GM21390 (cell line): ENCODE results near the gene JPH4.
"Not testable (repeated sequence)": the region's sequence is repeated elsewhere in the genome, so short reads cannot be mapped to it uniquely, and the experiment has no call there.

Experiments used
- ATAC-seq: cut with Tn5 transposase; IDR thresholded peaks from one replicate; pipeline ENCODE4 v1.9.1; 2021; ENCODE audit not compliant: unreplicated experiment

JPH4 gene

DNA sequence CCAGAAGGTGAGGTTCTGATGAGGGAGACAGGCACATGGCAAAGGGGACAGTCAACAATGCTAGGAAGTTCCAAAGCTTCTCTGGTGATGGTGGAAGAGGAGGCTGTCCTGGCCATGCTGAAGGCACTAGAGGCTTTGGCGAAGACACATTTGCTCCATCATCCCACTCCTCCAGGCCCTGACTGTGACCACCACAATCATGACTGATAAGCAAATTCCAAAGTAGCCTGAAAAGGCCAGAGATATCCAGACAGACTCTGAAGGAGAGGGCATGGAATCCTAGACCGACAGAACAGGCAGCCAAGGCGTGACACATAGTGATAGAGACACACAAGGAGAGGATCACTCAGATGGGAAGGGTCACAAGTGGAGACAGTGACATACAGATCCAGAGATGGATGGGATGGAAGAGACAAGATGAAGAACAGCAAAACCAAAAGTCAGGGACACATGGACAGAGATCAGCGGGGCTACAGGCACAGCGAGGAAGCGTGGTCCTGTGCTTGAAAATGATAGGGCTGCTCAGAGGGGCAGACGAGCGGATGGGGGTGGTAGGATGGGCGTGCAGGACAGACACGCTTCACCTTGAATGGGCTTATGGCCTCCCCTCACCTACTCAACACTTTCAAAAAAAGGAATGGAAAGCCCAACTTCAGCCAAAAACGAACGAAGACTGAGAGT, 28.3 kb downstream of the JPH4 start:
- ATAC-seq = no peak

DNA sequence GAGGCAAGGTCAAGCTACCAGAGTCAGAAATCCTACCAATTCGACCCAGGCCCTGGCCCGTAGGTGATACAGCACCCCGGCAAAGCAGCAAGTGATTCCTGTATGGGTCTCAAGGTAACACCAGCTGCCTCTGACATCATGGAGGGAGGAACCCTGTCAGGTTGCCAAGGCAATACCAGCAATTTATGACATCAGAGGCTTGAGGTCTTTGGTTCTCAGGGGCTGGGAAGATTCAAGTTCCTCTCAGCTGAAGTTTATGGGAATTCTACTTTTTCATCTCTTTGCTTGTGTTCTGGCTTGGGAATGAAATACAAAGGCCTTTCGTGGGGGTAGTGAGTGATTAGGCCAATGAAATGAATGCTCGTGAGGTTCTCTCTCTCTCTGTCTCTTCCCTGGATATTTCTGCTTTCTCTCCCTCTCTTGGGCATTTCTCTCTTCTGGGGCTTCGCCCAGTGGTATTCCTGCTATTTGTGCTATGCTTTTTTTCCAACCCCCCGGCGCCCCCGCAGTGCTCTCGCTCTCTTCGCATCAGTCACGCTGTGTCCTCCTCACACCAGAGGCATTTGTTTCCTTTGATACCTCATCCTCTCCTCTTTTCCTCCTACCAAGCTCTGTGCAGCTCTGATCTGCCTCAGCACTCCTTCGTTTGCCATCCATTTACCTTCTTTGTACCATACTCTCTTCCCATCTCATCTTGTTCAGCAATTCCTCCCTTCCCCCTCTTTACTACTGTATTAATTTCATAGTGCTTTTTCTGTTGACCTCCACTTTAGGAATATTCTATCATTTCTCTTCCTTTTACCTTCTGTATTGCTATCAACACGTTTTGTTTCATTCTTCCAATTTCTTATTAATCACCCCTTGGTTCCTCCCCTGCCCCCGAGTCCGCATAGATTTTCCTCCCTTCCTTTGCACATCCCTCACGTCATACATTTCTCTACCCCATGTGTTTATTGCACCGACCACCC, 30.0 kb downstream of the JPH4 start:
- no peak for ATAC-seq

DNA sequence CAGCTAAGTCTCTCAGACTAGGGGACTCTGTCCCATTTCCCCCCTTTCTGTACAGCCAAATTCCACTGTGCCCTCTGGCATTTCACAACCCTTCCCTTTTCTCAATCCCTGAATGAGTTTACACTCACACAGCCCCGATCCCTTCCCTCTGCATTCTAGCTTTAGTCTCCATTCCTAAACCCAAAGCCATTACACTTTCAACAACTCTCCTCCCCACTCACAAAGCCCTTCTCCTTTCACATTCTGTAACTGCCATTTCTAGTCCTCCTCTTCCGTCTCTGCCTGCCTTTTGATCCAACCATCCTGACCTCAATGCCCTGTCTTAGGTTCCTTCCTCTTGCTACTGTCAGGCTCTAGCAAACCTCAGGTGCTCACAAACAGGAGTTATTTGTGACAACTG, 30.7 kb downstream of the JPH4 start:
- ATAC-seq = no peak

DNA sequence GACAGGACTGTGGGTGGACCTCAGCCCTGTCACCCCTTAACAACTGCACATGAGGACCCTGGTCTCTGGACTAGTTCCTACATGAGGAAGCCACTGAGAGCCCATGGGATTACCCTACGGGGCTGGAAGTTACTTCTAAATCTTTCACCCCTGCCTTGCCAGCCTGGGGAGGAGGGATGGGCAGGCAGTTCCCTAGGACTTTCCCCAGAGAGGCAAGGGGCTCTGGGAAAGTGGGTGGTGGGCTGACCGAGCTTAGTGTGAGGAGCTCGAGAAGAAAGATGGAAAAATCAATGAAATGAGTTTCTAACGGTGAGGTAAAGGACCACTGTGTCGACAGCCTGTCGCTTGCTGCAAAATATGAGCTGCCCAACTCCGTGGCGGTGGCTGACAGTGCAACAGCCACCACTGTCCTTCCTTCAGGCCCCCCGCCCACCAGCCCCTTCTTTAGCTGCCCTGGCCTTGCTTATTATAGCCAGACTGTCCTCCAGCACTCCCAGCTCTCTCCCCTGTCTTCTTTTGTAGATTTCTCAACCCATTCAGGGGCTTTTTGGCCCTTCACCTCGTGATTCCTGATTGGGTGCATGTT, 32.0 kb downstream of the JPH4 start:
- ATAC-seq = no peak

DNA sequence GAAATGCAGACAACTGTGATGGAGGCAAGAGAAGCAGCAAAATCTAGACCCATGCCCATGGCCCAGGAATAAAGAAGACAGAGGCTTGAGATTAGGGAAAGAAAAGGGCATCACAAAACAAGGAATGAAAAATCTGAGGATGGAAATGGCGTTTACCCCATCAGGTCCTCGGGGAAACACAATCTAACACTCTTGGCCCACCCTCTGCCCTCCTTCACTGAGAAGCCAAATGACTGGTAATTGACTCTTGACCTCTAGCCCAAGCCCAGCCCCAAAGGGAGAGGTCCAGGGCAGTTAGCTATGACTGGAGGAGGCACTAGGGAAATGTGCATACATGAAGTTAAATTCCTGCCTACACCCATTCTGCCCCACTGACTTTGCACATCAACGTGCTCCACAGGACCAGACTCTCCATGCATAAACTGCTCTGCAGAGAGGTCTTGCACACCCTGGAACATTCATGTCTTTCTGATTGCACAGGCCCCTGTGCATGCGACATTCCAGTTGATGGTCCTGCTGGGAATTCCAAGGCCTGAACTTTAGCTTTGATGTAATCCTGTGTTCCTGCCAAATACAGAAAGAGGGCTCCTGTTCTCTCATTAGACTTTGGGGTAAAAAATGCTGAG, 32.7 kb downstream of the JPH4 start:
- no peak for ATAC-seq

DNA sequence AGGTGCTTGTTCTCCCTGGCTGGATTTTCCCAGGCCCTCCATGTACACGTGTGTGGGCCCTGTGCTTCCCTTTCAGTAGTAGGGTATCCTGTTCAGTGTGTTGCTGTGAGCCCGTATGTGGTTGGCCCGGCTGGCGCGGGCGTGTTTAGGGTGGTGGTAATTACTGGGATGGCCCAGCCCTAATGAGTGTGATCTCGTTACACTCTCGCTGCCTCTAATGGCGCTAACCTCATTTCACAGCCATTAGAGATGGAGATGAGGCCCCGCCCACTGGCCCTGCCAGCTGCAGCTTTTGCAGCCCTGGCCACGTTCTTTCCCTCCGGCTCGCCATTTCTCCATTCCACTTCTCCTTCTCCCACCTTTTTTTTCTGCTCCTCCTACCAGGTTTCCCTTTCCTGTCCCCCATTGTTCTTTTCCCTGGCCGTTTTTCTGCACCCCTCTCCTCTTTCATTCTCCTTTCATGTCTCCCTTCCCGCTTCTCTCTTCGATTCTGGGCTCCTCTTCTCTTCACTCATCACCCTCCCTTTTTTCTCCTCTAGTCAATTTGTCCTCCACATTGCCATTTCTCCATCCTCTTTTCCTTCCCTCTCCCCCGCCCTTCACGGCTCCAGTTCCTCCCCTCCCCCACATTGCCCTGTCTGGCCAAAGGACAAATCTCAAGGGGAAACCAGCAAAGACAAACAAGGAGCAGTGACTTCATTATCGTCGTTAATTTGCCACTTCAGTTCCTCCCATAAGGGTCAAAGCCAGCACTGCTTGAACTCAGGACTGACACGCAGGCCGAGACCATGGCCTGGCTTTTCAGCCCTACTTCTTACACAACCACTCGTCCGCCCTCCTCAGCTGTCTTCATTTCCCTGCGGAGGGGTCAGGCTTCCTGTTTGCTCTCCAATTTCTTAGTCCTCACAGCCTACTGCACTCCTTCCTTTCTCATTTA, 33.8 kb downstream of the JPH4 start:
- ATAC-seq = no peak

DNA sequence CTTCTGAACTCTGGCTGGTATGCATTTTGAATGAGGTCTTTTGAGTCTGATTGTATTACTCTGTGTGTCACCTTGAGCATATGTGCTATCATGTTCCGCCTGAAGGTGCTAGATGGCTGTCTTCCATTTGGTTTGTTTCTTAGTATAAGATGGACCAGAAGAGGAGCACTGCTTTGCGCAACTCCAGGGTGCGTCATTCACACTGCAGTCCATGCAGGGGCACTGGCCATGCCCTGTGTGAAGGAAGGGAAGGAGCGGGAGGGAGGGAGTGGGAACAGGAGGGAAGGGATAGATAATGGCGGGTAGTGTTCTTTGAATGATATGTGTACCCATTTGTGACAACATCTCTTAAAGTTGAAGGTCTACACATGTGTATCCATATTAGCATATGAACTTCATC, 35.2 kb downstream of the JPH4 start:
- ATAC-seq = no peak

DNA sequence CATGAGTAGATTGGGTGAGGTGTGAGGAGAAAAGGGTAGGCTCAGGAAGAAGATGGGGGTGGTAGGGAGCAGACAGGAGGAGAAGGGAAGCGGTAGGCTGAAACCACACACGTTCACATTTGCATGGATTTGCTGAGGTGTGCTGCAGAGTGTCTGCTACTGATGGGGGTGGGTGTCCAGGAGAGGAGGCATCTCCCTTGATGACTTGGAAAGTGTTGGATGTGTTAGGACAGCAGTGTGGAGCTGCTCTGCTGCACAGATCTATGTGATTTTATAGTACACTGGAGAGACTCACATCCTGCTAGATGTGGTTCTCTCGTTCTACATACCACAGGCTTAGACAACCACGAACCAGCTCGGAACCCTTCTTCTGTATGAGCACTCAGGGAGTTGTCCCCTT, 36.3 kb downstream of the JPH4 start:
- ATAC-seq = no peak

DNA sequence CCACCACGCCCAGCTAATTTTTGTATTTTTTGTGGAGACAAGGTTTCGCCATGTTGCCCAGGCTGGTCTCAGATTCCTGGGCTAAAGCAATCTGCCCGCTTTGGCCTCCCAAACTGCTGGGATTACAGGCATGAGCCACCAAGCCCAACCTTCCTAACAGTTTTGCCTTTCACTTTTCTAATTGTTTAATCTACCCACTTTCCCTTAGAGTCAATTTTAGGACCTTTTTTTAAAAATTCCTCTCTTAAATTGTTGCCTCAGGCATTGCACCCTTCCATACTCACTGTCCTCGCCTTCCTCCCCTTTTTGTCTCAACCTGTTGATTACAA, 38.5 kb downstream of the JPH4 start:
- no peak for ATAC-seq

DNA sequence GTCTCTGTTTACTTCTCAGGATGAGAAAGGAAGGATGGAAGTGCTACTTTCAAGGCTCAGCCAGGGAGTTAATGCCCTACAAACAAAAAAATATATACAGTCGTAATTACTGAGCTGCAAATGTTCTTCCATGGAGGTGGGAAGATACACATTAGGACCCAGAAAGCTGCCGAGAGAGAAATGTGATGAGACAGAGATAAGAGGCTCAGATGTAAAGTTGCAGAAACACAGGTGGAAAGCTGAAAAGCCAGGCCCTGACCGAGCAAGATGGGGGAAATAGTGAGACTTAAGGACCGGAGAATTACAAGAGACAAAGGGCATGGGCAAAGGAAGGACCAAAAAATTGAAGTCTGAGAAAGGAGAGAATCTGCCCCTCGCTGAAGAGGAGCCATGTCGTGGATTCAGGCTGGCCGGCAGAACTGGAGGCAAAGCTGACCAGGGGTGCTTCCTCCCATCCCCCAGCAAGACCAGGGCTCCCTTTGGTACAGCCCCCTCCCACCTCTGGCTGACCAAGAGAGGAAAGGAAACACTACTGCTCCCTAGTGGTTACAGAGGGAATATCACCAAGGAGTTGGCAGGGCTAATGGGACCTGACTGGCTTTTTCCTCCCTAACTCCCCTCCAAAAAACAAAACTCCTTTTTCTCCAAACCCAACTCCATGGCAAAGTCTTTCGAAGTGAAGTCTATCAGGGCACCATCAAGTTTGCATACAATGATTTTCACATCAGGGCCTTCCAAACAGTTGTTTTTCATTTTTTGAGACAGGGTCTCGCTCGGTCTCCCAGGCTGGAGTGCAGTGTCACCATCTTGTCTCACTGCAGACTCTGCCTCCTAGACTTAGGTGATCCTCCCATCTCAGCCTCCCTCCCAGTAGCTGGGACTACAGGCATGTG, 39.1 kb downstream of the JPH4 start:
- no peak for ATAC-seq

DNA sequence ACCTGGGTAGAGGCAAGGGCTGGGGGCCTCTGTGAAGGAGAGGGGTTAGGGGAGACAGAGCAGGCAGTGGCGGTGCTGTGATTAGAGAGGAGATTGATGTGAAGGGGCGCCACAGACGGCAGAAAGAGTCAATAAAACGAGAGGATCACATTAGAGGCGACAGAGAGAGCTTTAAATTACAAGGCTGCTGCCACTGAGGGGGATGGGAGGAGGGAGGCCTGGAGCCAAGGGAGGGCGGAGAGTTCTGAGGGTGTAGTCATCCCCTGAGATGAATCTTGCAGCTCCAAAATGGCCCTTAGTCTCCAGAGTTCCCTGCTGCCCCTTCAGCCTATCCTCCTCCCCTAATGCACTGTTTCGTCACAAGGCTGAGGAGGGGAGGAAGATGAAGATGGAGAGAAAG, 39.8 kb downstream of the JPH4 start:
- no peak for ATAC-seq

DNA sequence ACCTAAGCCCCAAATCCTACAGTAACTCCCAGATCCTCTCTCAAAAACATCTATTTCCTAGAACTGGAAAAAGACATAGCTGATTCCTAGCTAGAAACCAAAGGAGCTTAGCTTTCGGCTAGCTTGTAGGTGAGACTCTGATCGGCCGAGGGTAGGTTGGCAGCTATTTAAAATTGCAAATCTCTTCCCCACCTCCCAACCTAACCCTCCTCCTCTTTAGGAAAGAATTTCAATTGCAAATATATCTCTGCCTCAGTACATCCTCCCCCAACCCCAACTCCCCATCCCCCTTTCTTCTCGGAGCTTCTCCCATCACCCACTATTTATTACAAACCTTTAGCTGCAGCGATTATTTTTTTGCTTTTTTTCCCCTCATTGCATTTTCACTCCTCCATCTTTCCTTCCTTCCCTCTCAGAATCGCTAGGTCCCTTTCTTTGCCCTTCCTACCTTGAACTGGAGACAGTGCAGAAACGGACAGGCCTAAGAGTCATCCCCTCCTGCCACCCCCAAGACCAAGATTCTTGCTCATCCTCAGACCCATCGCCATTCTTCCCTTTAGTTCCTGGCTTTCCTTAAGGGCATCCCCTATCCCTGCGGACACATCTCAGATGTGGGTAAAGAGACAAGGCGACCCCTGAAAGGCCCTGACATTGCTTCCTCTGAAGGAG, 40.4 kb downstream of the JPH4 start:
- ATAC-seq = no peak

DNA sequence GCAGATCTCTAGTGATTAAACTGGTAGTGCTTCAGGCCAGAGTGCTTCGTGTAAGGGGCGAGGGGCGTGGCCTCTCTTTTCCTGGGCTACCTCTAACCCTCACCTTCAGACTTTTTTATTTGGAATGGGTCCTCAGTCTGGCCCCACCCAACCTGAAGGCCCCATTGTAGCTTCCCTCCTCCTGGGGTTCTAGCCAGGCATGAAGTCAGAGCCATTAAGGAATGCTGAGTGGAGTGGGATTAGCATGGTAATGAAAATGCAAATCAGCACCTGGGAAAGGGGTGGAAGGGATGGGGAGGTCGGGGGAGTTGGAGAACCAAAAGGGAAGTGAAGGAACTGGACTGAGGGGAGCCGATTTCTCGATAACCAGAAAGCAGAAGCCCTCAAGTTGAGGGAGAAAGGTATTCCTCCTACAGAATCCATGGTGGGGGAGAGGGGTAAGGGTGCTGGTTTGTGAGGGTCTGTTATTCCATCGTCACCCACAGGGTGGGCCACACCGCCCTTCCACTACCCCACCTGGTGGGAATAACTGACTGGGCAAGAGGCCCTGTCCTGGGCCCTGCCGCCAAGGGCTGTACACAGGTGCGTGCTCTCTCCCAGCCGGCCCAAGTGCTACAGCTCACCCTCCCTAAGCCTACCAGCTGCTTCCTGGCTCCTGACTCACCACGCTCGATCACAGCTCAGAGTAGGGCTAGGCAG, 41.1 kb downstream of the JPH4 start:
- ATAC-seq = no peak

DNA sequence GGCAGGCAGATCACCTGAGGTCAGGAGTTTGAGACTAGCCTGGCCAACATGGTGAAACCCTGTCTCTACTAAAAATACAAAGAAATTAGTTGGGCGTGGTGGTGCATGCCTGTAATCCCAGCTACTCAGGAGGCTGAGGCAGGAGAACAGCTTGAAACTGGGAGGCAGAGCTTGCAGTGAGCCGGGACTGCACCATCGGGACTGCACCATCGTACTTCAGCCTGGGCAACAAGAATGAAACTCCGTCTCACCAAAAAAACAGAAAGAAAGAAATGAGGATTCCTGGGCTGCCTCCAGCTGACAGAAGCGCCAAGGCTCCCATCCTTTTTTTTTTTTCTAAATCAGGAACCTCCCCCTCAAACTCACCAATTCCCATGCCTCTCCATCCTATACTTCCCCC, 41.7 kb downstream of the JPH4 start:
- not testable (repeated sequence) for ATAC-seq

DNA sequence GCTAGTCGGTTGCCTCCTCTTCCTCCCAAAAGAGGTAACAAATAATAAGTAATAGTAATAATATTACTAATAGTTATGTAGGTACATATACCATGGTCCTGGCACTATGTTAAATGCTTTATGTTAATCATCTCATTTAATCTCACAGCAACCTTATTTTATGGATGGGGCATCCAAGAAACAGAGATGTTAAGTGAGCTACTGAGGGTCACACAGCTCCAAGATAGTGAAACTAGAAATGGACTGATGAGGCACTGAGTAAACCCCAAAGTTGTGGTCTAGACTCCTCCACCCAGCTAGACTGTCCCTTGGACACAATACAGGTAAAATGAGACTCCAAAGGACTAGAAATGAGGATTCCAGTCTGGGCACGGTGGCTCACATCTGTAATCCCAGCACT, 42.1 kb downstream of the JPH4 start:
- ATAC-seq = no peak

DNA sequence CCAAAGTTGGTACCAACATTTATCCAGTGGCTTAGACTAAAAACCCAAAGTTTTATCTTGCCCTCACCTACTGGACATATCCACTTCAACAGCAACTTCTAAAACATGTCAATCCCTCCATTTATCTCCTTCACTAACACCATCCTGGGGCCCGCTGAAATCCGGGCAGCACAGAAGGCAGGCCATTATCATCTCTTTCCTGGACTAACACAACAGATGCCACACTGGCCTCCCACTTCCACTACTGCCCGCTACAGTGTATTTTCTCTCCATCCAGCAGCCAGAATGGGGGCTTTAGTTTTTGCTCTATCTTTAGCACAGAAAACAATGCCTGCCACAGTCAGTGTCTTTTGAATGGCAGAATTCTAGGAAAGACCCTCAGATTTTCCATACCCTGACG, 42.6 kb downstream of the JPH4 start:
- no peak for ATAC-seq

DNA sequence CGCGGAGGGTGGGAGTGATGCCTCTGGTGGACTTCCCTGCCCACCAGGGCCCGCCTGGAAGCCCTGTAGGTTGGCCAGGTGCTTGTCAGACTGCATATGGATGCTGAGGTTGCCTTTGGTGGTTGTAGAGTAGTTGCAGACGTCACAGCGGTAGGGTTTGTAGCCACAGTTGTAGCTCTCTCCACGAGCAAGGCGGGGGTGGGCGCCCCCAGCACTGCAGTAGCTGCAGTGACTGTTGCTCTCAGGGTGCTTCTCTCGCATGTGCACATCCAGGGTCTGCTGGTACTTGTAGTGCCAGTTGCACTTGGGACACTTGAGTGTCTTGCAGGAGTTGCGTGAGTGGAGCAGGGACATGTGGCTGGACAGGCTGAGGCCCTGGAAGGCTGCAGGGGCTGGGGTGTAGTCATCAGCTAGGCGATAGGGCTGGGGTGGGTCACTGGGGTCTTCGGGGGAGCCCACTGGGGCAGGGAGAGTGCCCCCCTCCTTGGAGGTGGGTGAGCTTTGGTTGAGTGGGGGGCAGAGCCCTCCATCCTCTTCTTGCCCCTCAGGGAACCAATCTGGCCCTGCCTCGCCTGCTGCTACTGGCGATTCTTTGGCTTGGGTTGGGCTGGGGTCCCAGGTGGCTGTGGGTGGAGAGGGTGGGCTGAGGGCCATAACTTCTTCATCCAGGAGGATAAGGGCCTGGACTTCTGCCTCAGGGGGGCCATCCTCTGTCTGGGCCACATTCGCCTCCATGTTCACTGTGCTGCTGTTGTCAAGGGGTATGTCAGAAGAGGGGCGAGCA, 44.7 kb downstream of the JPH4 start:
- no peak for ATAC-seq

DNA sequence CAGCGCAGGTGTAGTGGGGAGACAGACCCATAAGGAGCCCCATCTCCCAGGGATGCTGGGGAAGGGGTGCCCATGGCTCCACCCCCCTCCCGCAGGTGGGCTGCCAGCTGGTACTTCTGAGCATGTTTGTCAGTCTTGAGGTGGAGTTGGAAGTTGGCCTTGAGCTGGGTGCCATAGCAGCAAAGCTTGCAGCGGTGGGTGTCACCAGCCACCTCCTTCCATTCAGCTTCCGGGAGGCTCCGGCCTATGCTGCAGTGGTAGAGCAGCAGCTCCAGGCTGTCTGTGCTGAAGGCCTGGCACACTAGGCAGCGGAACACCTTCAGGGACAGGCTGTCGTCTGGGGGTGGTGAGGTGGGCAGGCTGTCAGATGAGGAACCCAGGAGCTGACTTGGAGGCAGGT, 45.9 kb downstream of the JPH4 start:
- no peak for ATAC-seq
